Measurements from ENCODE around the gene BRSK2.

The BRSK2 gene

GRCh38 chr11:1484061-1484671, 94.4 kb downstream of the BRSK2 start:
- DNase-seq, result no peak

GRCh38 chr11:1484695-1485503, 95.2 kb downstream of the BRSK2 start:
- no peak for DNase-seq

GRCh38 chr11:1485504-1485885, 95.8 kb downstream of the BRSK2 start:
- DNase-seq, result no peak

- no peak for DNase-seq
Measured at GRCh38 chr11:1486054-1486825, 96.5 kb downstream of the BRSK2 start, which contains the start of gene MOB2. TSS of gene MOB2 (minus strand) at chr11:1486779. CDS start at chr11:1486556, 223 bp downstream.

- no peak for DNase-seq
Measured at GRCh38 chr11:1487091-1487850, 97.5 kb downstream of the BRSK2 start.

DNA sequence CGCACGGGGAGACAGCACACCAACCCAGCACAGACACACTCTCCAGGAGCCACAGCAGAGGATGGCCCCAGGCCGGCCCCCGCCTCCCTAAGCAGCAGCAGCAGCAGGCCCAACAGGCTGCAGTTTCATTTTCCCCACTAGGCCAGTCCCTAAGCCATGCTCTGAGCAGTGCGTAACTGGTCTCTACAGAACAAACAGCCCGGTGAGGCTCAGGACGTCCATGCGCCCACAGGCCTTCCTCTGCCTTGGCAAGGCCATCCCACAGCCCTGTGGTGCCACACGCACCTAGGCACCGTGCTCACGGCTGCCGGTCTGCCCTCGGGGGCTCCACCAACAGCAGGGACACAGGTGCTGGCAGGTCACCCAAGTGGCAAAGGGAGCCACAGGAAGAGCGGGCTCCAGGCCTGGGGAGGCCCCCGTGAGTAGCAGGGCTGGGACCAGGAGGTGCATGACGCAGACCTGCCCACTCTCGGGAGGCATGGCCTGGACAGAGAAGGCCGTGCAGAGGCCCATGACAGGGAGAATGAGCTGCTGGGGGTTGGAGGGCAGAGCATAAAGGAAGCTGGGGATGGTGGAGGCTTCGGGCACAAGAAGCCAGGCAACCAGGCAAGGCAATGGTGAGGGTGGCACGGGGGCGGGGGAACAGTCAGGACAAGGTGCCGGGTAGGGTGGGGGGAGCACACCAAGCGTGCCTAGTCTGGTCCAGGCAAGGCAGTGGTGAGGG, 98.3 kb downstream of the BRSK2 start:
- no peak for DNase-seq

GRCh38 chr11:1488575-1489180, 98.9 kb downstream of the BRSK2 start:
- no peak for DNase-seq

DNA sequence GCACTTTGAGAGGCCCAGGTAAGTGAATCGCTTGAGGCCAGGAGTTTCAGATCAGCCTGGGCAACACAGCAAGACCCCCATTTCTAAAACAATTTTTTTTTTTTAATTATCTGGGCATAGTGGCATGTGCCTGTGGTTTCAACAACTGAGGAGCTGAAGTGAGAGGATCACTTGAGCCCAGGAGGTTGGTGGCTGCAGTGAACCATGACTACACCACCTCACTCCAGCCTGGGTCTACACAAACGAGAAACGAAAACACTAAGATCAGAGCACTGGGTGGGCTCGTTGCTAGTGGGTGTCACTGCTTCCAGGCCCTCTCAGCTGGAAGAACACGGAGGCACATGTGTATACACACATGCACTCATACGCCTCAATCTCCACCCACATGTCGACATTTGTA, 100.9 kb downstream of the BRSK2 start:
- DNase-seq, result no peak

DNA sequence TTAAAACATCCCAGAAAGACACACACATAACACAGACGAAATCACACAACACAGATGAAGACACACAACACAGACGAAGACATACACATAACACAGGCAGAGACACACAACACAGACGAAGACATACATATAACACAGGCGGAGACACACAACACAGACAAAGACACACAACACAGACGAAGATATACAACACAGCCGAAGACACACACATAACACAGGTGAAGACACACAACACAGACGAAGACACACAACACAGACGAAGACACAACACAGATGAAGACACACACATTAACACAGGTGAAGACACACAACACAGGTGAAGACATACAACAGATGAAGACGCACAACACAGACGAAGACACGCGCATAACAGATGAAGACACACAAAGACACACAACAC, 101.6 kb downstream of the BRSK2 start:
- no peak for DNase-seq

GRCh38 chr11:1493650-1494244, 104.0 kb downstream of the BRSK2 start:
- no peak for DNase-seq

DNA sequence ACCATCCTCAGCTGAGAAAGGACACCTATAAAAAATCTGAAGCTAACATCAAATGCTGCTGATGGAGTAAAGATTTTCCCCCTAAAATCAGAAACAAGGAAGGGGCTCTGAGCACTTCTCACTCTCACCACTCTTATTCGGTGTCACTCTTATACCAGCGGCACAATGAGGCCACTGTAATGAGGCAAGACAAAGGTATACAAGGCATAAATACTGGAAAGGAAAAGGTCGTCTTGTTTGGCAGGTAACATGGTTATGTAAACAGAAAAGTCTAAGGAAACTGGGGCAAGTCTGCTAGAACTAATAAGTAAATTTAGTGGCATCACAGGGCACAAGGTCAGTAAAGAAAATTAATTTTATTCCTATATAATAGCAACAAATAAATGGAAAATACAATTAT, 104.9 kb downstream of the BRSK2 start:
- DNase-seq, result no peak

- DNase-seq, result no peak
Measured at GRCh38 chr11:1496091-1496760, 106.5 kb downstream of the BRSK2 start.

GRCh38 chr11:1496761-1497095, 107.0 kb downstream of the BRSK2 start:
- no peak for DNase-seq

DNA sequence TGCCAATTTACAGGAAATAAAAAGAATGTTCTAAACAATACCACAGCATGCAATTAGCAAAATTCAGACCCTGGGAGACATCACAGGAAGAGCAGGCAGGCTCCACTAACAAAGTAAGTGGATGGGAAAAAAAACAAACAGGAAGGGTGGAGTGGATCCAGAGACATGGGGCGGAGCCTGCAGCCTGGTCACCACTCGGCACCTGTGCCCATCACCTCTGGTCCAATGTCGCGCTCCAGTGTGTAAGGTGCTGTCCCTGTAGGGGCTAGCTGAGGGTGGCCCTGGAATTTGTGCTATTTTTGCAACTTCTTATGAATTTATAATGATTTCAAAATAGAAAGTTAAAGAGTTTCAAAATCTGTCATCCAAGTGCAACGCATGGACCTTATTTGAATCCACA, 107.9 kb downstream of the BRSK2 start:
- no peak for DNase-seq

DNA sequence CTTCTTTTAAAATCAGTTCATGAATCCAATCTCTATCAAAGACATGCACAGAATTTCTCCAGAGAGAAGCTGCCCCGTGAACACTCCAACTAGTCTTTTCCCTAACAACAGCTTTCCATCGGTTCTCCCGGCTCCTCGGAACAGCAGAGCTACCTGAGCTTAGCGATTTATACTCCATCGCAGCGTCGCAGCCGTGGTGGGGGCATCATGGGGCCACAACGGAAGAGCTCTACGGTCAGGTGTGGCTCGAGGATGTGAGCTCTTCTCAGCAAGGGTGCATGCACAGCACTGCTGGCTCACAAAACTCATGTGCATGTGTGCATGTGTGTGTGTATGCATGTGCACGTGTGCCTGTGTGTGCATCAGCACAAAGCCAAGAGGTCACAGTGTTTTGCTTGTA, 108.5 kb downstream of the BRSK2 start:
- no peak for DNase-seq

GRCh38 chr11:1499261-1499890, 109.6 kb downstream of the BRSK2 start:
- no peak for DNase-seq

GRCh38 chr11:1499899-1500298, 110.2 kb downstream of the BRSK2 start:
- no peak for DNase-seq

- DNase-seq, result no peak
Measured at GRCh38 chr11:1500466-1501420, 111.0 kb downstream of the BRSK2 start.
